GM18951 (cell line): ENCODE results near the gene TACR2.

Experiments
- POLR2A ChIP-seq: IDR thresholded peaks from 4 replicates; pipeline ENCODE4 v1.6.1; 2011; ENCODE audit warnings: mild to moderate bottlenecking; ENCODE audit not compliant: insufficient read length, insufficient read depth; ENCODE audit errors: extremely low read depth
- in situ Hi-C: fragments of 300-500 bp; cut with MboI; formaldehyde crosslinking; loops from one replicate; pipeline ENCODE4 v1.12.0; 2022; ENCODE audit warnings: low sequenced_read_pairs, mixed read lengths, inconsistent platforms; ENCODE audit not compliant: unreplicated experiment

TACR2 gene

GRCh38 chr10:69398466-69398865 lies 18.3 kb downstream of the TACR2 start:
- in situ Hi-C loops = loop anchor here (25.0 kb wide), 1 partner anchor 411 kb away; the partner anchor contains the start of gene KIFBP
- TF ChIP-seq POLR2A = no peak

- TF ChIP-seq POLR2A = no peak
- in situ Hi-C loops = loop anchor here (25.0 kb wide), 1 partner anchor 411 kb away; the partner anchor contains the start of gene KIFBP
Observed at GRCh38 chr10:69397972-69398371, 18.7 kb downstream of the TACR2 start.

- no peak for TF ChIP-seq POLR2A
- in situ Hi-C loops = loop anchor here (25.0 kb wide), 1 partner anchor 407 kb away; the partner anchor contains the start of gene KIFBP
Observed at GRCh38 chr10:69394020-69394419, 22.7 kb downstream of the TACR2 start.

- no peak for TF ChIP-seq POLR2A
Observed at GRCh38 chr10:69392481-69393000, 24.2 kb downstream of the TACR2 start.

GRCh38 chr10:69391158-69391557 lies 25.6 kb downstream of the TACR2 start:
- TF ChIP-seq POLR2A = no peak

More at GRCh38 chr10:69392481-69393000, 24.2 kb downstream of the TACR2 start:
- in situ Hi-C loops = loop anchor here (25.0 kb wide), 1 partner anchor 405 kb away; the partner anchor contains the start of gene KIFBP

GRCh38 chr10:69389827-69390490 lies 26.8 kb downstream of the TACR2 start:
- TF ChIP-seq POLR2A = no peak
- in situ Hi-C loops = loop anchor here (5.0 to 25.0 kb wide), 2 partner anchors 143 to 403 kb away; partner anchors contain the start of gene KIFBP

More at GRCh38 chr10:69391158-69391557, 25.6 kb downstream of the TACR2 start:
- in situ Hi-C loops = loop anchor here (25.0 kb wide), 1 partner anchor 404 kb away; the partner anchor contains the start of gene KIFBP

- in situ Hi-C loops = loop anchor here (5.0 to 25.0 kb wide), 2 partner anchors 141 to 401 kb away; partner anchors contain the start of gene KIFBP
- no peak for TF ChIP-seq POLR2A
Observed at GRCh38 chr10:69388488-69388887, 28.2 kb downstream of the TACR2 start.

GRCh38 chr10:69387500-69387899 lies 29.2 kb downstream of the TACR2 start:
- no peak for TF ChIP-seq POLR2A
- in situ Hi-C loops = loop anchor here (5.0 to 25.0 kb wide), 2 partner anchors 140 to 400 kb away; partner anchors contain the start of gene KIFBP

GRCh38 chr10:69385454-69386350 lies 31.0 kb downstream of the TACR2 start:
- in situ Hi-C loops = loop anchor here (5.0 to 25.0 kb wide), 2 partner anchors 138 to 398 kb away; partner anchors contain the start of gene KIFBP
- no peak for TF ChIP-seq POLR2A

GRCh38 chr10:69384320-69384719 lies 32.4 kb downstream of the TACR2 start:
- no peak for TF ChIP-seq POLR2A

GRCh38 chr10:69383558-69383957 lies 33.2 kb downstream of the TACR2 start:
- in situ Hi-C loops = loop anchor here (25.0 kb wide), 1 partner anchor 396 kb away; the partner anchor contains the start of gene KIFBP
- no peak for TF ChIP-seq POLR2A

More at GRCh38 chr10:69384320-69384719, 32.4 kb downstream of the TACR2 start:
- in situ Hi-C loops = loop anchor here (25.0 kb wide), 1 partner anchor 397 kb away; the partner anchor contains the start of gene KIFBP

GRCh38 chr10:69382382-69383117 lies 34.2 kb downstream of the TACR2 start:
- TF ChIP-seq POLR2A = no peak
- in situ Hi-C loops = loop anchor here (25.0 kb wide), 1 partner anchor 395 kb away; the partner anchor contains the start of gene KIFBP
